HG03135 (cell line): ENCODE results near the gene SLC24A3.

Experiments used
- ATAC-seq: cut with Tn5 transposase; IDR thresholded peaks from one replicate; pipeline ENCODE4 v1.9.1; 2021; ENCODE audit warnings: mild to moderate bottlenecking, moderate library complexity; ENCODE audit not compliant: unreplicated experiment

The SLC24A3 gene

DNA sequence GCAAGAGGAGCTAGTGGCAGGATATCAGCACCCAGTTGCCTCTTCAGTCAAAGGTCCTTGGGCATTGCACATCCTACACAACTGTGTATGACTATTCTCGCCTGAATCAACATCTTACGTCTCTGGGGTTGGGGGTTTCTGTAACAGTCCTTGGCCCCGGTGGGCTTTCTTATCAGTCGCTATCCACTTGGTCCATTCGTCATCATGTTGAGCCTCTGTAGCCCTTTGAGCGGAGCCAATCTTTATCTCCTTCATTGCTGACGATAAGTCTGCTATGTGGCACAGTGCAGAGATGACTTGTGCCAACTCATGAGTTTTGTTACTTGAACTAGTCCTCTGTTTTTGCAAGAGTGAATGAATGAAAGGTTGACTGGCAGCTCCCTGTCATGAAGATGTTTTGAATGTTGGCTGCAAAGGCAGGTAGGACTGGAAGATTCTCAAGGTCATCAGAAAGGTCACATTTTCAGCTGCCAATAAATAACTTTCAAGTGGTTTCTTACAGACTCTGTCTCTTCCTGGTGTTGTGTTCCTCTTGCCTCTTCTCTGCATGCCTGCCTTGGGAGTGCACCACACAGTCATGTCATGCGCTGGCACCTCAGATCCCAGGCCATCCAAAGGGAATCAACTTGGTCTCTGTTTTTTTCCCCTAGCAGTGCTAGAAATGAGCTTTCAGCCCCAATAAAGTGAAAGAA is 238.9 kb downstream of the SLC24A3 start:
- no peak for ATAC-seq

- no peak for ATAC-seq
These were observed 239.5 kb downstream of the SLC24A3 start for GRCh38 chr20:19451923-19452295.

- ATAC-seq, result no peak
These were observed 241.0 kb downstream of the SLC24A3 start for GRCh38 chr20:19453410-19453809.

- no peak for ATAC-seq
These were observed 241.4 kb downstream of the SLC24A3 start for GRCh38 chr20:19453862-19454261.

GRCh38 chr20:19456595-19457395 is 244.4 kb downstream of the SLC24A3 start:
- no peak for ATAC-seq

DNA sequence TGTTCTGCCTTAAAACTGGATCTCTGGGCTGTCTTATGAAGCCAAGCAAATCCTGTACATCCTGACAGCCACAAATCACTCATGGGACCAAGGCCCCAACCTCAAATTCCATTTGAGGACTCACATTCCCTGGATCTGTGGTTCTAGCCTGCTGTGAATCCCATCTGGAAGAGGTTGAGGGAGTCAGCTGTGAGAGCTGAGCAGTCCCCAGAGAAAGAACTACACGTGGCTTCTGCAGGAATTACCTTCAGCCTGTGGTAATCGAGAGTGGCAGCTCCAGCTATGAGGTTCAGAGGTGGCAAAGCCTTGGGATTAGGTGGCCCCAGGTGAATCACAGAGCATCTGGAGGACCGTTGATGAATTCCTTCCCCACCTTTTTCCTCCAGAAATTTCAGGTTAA is 245.2 kb downstream of the SLC24A3 start:
- ATAC-seq, result no peak

GRCh38 chr20:19460386-19460785 is 247.9 kb downstream of the SLC24A3 start:
- no peak for ATAC-seq

DNA sequence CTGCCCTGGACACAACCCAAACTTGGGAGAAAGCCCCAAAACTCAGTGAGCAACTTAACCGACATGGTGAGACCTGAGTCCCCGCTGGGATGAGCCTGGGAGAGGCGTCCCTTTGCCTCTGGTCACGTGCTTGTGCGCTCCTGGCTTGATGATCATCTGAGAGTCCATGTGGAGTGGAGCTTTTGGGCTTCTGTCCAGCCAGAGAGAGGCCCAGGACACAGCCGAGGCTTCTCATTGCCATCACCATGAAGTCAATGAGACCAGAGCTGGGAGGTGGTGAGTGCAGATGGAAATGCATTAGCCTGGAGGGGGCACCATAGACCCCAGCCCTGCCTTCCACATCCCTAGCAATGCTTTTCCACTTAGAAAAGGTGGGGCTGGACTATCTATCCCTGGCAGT is 250.0 kb downstream of the SLC24A3 start:
- ATAC-seq, result no peak

- ATAC-seq, result no peak
These were observed 251.2 kb downstream of the SLC24A3 start for GRCh38 chr20:19463597-19463996.

DNA sequence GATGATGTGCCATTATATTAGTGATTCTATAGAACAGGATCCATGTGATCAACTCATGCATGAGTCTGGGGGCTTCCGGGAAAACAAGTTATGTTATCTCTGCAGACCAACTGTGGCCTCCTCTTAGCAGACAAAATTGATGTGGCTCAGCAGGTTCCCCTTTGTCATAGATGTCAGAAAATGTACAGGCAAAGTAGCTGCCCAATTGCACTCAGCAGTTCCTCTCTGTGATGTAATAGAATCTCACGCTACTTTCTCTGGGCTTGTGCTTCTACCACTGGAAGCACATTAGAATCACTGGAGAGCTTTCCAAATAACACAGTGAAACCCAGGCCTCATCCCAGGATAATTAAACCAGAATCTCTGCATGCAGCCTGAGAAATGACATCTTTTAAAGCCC is 253.1 kb downstream of the SLC24A3 start:
- no peak for ATAC-seq

- no peak for ATAC-seq
These were observed 253.9 kb downstream of the SLC24A3 start for GRCh38 chr20:19466206-19466928.

DNA sequence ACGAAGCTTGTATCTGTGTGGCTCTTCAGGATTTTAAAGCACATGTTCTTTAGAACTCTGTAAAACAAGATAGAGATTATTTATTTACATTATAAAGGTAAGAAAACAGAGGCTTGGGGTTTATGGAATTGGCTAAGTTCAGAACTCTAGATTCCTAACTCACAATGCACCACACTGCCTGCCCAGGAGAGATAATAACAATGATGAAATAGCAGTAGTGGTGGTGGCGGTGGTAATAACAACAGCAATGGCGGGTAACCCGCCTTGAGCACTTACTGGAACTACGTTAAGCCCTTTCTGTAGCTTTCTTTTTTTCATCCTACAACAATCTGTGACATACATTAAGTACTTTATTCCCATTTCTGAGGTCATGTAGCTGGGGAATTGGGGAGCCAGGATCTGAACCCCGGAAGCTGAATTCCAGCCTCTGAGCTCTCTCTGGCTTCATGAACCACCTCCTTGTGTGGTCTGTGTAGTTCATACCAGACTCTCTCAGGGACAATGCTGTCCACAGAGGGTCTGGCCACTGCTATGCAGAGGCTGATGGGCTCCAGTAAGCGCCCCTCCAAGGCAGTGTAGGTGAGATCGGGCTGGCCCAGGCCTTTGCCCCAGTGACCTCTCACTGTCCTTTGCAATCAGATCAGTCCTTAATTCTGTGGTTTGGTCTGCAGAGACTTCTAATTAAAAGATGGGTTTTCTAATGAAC is 260.9 kb downstream of the SLC24A3 start:
- ATAC-seq, result no peak

- no peak for ATAC-seq
These were observed 261.5 kb downstream of the SLC24A3 start for GRCh38 chr20:19473922-19474286.

GRCh38 chr20:19478320-19478895 is 266.0 kb downstream of the SLC24A3 start:
- no peak for ATAC-seq

DNA sequence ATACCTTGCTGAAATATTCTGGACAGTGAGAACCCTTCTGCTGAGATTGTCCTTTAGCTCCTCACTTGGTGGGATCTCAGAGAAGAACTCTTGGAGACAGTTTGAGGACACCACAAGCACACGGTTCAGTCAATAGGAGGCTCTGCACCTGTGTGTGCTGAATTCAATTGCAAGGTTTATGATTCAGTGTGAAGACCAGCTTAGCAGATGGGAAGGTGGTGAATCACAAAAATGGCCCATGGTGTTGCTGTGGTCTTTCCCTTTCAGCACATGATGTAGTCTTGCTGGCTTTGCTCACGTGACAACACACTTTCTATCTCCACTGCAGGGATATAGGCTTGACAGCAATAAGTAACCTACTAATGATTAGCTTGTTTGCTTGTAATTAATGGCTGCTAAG is 270.3 kb downstream of the SLC24A3 start:
- ATAC-seq, result no peak

GRCh38 chr20:19483309-19483708 is 270.9 kb downstream of the SLC24A3 start:
- ATAC-seq, result no peak

- ATAC-seq, result no peak
These were observed 274.0 kb downstream of the SLC24A3 start for GRCh38 chr20:19486446-19486845.

DNA sequence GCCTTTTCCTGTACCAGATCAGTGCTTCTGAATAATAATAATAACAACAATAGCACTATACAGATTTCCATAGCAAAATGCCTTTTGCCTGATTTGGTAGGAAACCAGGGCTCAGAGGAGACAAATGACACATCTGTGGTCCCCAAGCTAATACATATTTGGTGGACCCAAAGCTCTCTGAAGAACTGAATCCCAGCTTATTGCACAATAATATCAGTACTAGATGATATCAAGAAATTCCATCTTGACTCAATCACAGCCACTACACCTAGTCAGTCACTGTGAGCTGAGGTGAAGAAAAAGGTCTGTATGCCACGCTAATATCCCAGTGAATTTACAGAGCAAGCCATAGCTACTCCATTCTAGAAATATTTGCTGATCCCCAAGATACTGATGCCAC is 275.0 kb downstream of the SLC24A3 start:
- ATAC-seq, result no peak

GRCh38 chr20:19491241-19491640 is 278.8 kb downstream of the SLC24A3 start:
- no peak for ATAC-seq

- no peak for ATAC-seq
These were observed 279.7 kb downstream of the SLC24A3 start for GRCh38 chr20:19492116-19492515.
